ENCODE results near the gene MUC21. TPM values are rescaled to one million over a fixed set of nuclear protein-coding genes. Genes with fewer than 3 reads are reported as not detected.

Gene MUC21
- 0.02 TPM in 1 of 5 replicates, not detected in the others for total RNA-seq (2022; extraction: Qiagen RNA extraction)

DNA sequence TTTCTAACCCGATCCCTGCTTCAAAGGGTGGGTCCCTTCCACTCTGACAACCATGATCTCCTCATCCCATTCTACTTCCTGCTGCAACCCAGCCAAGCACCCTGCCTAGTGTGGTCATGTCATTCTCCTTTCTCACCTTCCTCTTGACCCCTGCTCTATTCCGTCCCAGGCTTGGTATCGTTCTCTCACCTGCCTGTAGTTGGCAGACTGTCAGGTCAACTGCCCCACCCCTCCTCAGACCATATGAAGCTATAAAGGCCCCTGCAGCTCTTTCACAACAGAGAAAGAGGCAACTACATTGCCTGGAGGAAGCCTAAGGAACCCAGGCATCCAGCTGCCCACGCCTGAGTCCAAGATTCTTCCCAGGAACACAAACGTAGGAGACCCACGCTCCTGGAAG is at the start of gene MUC21:
TSS of gene MUC21 (plus strand) at position 280 of the 400 bp plus-strand sequence. CDS start 241 bp downstream, outside the sequence.

DNA sequence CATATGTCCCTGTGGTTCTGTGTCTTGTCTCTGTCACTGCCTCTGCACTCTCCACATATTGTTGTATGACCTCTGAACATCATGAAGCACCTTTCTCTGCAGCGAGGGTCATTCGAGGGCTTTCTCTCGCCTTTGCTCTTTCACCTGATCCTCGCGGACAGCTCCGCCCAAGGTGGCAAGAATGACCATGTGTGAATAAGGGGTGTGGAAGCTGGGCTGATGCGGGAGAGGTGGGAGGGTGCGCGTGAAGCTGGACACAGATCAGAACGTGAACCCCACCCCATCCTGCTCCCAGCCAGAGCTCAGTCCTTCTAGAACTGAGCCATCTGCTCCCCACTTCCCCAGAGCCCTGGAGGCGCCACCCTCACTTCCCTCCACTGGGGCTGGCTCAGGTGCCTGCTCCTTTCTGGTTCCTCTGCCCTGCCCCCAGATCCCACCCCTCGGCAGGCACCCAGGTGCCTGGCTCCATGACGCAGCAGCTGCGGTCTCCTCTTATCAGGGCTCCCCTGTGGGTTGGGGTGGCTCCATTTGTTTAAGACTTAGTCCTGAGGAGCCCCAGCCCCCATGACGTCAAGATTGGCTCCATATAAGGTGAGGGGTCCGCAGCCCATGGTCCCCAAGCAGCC is 43.0 kb upstream of the MUC21 start, which contains the start of gene MUCL3:
TSS of gene MUCL3 (plus strand) at position 613 of the 626 bp plus-strand sequence. CDS start 27 bp downstream, outside the sequence.

DNA sequence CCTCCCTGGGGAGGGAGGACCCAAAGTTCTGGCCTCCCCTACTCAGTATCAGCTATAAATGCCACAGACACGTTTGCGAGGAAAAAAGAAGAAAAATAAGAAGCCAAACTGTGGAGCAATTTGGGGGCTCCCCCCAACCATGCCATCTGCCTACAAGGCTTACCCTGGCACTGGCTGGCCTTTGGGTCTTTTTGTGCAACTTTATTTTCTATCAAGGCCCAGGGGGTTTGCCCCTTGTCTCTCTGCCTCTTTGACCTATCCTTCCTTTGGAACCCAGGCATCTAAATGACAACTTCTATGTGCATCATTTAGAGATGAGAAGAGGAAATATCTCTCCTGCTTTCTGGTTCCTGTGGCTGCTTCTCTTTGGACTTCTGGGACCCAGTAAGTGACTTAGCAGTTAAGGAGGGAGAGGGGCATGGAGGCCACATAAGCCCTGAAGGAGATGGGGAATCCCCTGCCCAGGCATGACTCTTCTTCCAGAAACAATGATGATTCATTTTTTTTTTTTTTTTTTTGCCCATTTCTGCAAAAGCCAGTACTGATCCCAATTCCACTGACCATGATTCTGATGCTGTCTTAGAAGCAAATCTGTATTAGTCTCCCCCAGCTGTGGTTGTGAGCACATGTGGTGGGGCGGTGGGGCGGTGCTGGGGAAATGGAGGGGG is 27.0 kb downstream of the MUC21 start, which contains the start of gene MUC22:
TSS of gene MUC22 (plus strand) at position 82 of the 668 bp plus-strand sequence. CDS start at position 315, 233 bp downstream.

Other genes with a start within 250 kb of the MUC21 start
- 86.1 to 92.0 TPM (median 89.9 TPM) in 5 replicates for gene FLOT1, start 241.0 kb upstream of the MUC21 start, total RNA-seq (2022; extraction: Qiagen RNA extraction)
- 46.5 to 68.8 TPM (median 60.6 TPM) in 5 replicates for gene IER3, start 239.2 kb upstream of the MUC21 start, total RNA-seq (2022; extraction: Qiagen RNA extraction)
- 54.3 to 66.8 TPM (median 63.6 TPM) in 5 replicates for gene DDR1, start 99.2 kb upstream of the MUC21 start, total RNA-seq (2022; extraction: Qiagen RNA extraction)
- gene GTF2H4, start 75.5 kb upstream of the MUC21 start, total RNA-seq (2022; extraction: Qiagen RNA extraction), result 17.1 to 32.8 TPM (median 18.2 TPM) in 5 replicates
- 13.5 to 16.5 TPM (median 14.8 TPM) in 5 replicates for gene VARS2, start 69.5 kb upstream of the MUC21 start, total RNA-seq (2022; extraction: Qiagen RNA extraction)
- not detected in 5 replicates for gene SFTA2, start 51.5 kb upstream of the MUC21 start, total RNA-seq (2022; extraction: Qiagen RNA extraction)
- gene MUCL3, start 42.7 kb upstream of the MUC21 start, total RNA-seq (2022; extraction: Qiagen RNA extraction), result 0.07 to 0.15 TPM (median 0.12 TPM) in 5 replicates
- gene MUC22, start 26.8 kb downstream of the MUC21 start, total RNA-seq (2022; extraction: Qiagen RNA extraction), result 0.01 to 0.03 TPM (median 0.02 TPM) in 4 of 5 replicates, not detected in the other
- gene C6orf15, start 128.9 kb downstream of the MUC21 start, total RNA-seq (2022; extraction: Qiagen RNA extraction), result 0.09 TPM in 1 of 5 replicates, not detected in the others
- 3.2 to 6.3 TPM (median 4.4 TPM) in 5 replicates for gene PSORS1C1, start 131.1 kb downstream of the MUC21 start, total RNA-seq (2022; extraction: Qiagen RNA extraction)
- 0.05 to 0.07 TPM in 2 of 5 replicates, not detected in the others for gene CDSN, start 136.7 kb downstream of the MUC21 start, total RNA-seq (2022; extraction: Qiagen RNA extraction)
- 0.09 TPM in 1 of 5 replicates, not detected in the others for gene PSORS1C2, start 155.3 kb downstream of the MUC21 start, total RNA-seq (2022; extraction: Qiagen RNA extraction)
- 7.0 to 8.0 TPM (median 7.7 TPM) in 5 replicates for gene CCHCR1, start 174.1 kb downstream of the MUC21 start, total RNA-seq (2022; extraction: Qiagen RNA extraction)
- 13.7 to 14.9 TPM (median 14.4 TPM) in 5 replicates for gene TCF19, start 174.9 kb downstream of the MUC21 start, total RNA-seq (2022; extraction: Qiagen RNA extraction)
- 10.0 to 17.0 TPM (median 11.3 TPM) in 5 replicates for gene POU5F1, start 187.0 kb downstream of the MUC21 start, total RNA-seq (2022; extraction: Qiagen RNA extraction)